ENCODE measurements around the gene ANKRD63.

Gene ANKRD63

GRCh38 chr15:40245666-40246450 lies 37.0 kb downstream of the ANKRD63 start:
- H3K9me3 ChIP-seq (ENCODE audit: control insufficient read depth in 1 of 2, low read length in 2 of 2): no peaks in the 10 kb centered on the region
- no peak overlapping the region for H3K9ac ChIP-seq (ENCODE audit: low read depth in 1 of 2, low read length in 2 of 2)
- no peaks in the 10 kb centered on the region for H3K36me3 ChIP-seq (ENCODE audit: control insufficient read depth in 1 of 2, insufficient read depth in 2 of 2, low read length in 2 of 2)
- H3K4me1 ChIP-seq (ENCODE audit: control insufficient read depth in 1 of 2, insufficient read depth in 2 of 2, low read length in 2 of 2): no peaks in the 10 kb centered on the region
- no peak overlapping the region for H3K27ac ChIP-seq (ENCODE audit: low read depth, low read length)
- no peak overlapping the region for H3K4me3 ChIP-seq (ENCODE audit: low read depth in 1 of 2, low read length in 2 of 2)
- H3K27me3 ChIP-seq (ENCODE audit: control insufficient read depth in 1 of 2, insufficient read depth in 2 of 2, low read length in 2 of 2): no peaks in the 10 kb centered on the region

- Histone ChIP-seq H3K36me3 (ENCODE audit: control insufficient read depth in 1 of 2, insufficient read depth in 2 of 2, low read length in 2 of 2) (no peaks in the 10 kb centered on the region), H3K4me3 (ENCODE audit: low read depth in 1 of 2, low read length in 2 of 2) (no peak overlapping the region), H3K4me1 (ENCODE audit: control insufficient read depth in 1 of 2, insufficient read depth in 2 of 2, low read length in 2 of 2) (no peaks in the 10 kb centered on the region), H3K9ac (ENCODE audit: low read depth in 1 of 2, low read length in 2 of 2) (no peak overlapping the region), H3K27me3 (ENCODE audit: control insufficient read depth in 1 of 2, insufficient read depth in 2 of 2, low read length in 2 of 2) (peaks cover 0 to 2% of the 10 kb centered on the region in 2 donors), H3K9me3 (ENCODE audit: control insufficient read depth in 1 of 2, low read length in 2 of 2) (no peaks in the 10 kb centered on the region), H3K27ac (ENCODE audit: low read depth, low read length) (no peak overlapping the region)
Observed at GRCh38 chr15:40244961-40245523, 37.8 kb downstream of the ANKRD63 start.

DNA sequence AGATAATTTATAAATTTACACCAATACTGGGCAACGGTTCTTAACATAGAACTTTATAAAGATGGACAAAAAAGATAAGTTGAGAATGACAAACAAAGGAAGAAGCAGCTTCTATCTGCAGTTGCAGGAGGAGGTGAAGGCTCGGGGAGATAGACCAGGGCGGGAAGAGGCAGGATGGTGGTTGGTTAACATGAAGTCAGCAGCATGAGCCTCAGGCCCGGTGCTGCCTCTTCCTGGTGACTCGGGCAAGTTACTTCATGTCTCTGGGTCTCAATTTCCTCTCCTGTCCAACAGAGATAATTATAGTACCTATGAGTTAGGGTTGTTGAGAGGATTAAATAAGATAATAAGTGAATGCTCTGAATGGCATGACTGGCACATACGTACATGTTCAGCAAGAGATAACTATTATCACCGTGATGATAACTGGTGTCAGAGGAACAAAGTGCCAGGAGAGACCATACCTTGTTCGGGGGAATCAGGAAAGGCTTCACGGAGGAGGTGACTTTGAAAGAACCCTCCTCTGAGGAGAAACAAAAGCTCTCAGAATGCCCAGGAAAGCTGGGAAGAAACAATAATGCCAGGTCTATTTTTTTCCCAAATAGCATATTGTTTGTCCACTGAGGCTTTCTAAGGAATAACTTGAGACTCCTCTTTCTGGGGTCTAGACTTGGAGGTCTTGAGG lies 39.6 kb downstream of the ANKRD63 start:
- H3K4me3 ChIP-seq (ENCODE audit: low read depth in 1 of 2, low read length in 2 of 2): no peak overlapping the region
- H3K9ac ChIP-seq (ENCODE audit: low read depth in 1 of 2, low read length in 2 of 2): no peak overlapping the region
- H3K4me1 ChIP-seq (ENCODE audit: control insufficient read depth in 1 of 2, insufficient read depth in 2 of 2, low read length in 2 of 2): peaks cover 0 to 6% of the 10 kb centered on the region in 2 donors
- H3K36me3 ChIP-seq (ENCODE audit: control insufficient read depth in 1 of 2, insufficient read depth in 2 of 2, low read length in 2 of 2): no peaks in the 10 kb centered on the region
- H3K9me3 ChIP-seq (ENCODE audit: control insufficient read depth in 1 of 2, low read length in 2 of 2): no peaks in the 10 kb centered on the region
- H3K27ac ChIP-seq (ENCODE audit: low read depth, low read length): no peak overlapping the region
- H3K27me3 ChIP-seq (ENCODE audit: control insufficient read depth in 1 of 2, insufficient read depth in 2 of 2, low read length in 2 of 2): peaks cover 4 to 11% of the 10 kb centered on the region in 2 donors

DNA sequence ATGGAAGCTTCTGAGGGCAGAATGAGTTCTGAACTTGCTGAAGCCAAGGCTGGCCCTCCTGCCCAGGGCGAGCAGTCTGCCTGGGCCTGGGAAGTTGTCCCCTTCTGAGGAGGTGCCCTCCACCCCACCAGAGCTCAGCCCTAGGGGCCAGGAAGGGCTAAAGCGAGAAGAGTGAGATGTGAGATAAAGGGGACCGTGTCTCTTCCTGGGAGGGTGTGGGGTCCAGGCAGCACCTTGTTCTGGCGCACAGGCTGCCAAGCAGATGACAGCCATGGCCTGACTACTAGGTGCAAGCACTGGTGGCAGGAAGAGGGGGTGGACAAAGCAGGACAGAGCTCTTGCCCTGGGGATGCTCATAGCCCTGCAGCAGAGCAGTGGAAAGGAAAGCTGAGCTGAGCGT lies 40.3 kb downstream of the ANKRD63 start:
- peaks cover 0 to 6% of the 10 kb centered on the region in 2 donors for H3K4me1 ChIP-seq (ENCODE audit: control insufficient read depth in 1 of 2, insufficient read depth in 2 of 2, low read length in 2 of 2)
- H3K9me3 ChIP-seq (ENCODE audit: control insufficient read depth in 1 of 2, low read length in 2 of 2): no peaks in the 10 kb centered on the region
- no peak overlapping the region for H3K9ac ChIP-seq (ENCODE audit: low read depth in 1 of 2, low read length in 2 of 2)
- H3K27me3 ChIP-seq (ENCODE audit: control insufficient read depth in 1 of 2, insufficient read depth in 2 of 2, low read length in 2 of 2): peaks cover 4 to 11% of the 10 kb centered on the region in 2 donors
- no peaks in the 10 kb centered on the region for H3K36me3 ChIP-seq (ENCODE audit: control insufficient read depth in 1 of 2, insufficient read depth in 2 of 2, low read length in 2 of 2)
- H3K27ac ChIP-seq (ENCODE audit: low read depth, low read length): no peak overlapping the region
- no peak overlapping the region for H3K4me3 ChIP-seq (ENCODE audit: low read depth in 1 of 2, low read length in 2 of 2)

GRCh38 chr15:40242213-40242599 lies 40.7 kb downstream of the ANKRD63 start:
- Histone ChIP-seq H3K27me3 (ENCODE audit: control insufficient read depth in 1 of 2, insufficient read depth in 2 of 2, low read length in 2 of 2) (peaks cover 4 to 11% of the 10 kb centered on the region in 2 donors), H3K36me3 (ENCODE audit: control insufficient read depth in 1 of 2, insufficient read depth in 2 of 2, low read length in 2 of 2) (no peaks in the 10 kb centered on the region), H3K4me1 (ENCODE audit: control insufficient read depth in 1 of 2, insufficient read depth in 2 of 2, low read length in 2 of 2) (peaks cover 0 to 6% of the 10 kb centered on the region in 2 donors), H3K4me3 (ENCODE audit: low read depth in 1 of 2, low read length in 2 of 2) (no peak overlapping the region), H3K9me3 (ENCODE audit: control insufficient read depth in 1 of 2, low read length in 2 of 2) (no peaks in the 10 kb centered on the region), H3K9ac (ENCODE audit: low read depth in 1 of 2, low read length in 2 of 2) (no peak overlapping the region), H3K27ac (ENCODE audit: low read depth, low read length) (no peak overlapping the region)

DNA sequence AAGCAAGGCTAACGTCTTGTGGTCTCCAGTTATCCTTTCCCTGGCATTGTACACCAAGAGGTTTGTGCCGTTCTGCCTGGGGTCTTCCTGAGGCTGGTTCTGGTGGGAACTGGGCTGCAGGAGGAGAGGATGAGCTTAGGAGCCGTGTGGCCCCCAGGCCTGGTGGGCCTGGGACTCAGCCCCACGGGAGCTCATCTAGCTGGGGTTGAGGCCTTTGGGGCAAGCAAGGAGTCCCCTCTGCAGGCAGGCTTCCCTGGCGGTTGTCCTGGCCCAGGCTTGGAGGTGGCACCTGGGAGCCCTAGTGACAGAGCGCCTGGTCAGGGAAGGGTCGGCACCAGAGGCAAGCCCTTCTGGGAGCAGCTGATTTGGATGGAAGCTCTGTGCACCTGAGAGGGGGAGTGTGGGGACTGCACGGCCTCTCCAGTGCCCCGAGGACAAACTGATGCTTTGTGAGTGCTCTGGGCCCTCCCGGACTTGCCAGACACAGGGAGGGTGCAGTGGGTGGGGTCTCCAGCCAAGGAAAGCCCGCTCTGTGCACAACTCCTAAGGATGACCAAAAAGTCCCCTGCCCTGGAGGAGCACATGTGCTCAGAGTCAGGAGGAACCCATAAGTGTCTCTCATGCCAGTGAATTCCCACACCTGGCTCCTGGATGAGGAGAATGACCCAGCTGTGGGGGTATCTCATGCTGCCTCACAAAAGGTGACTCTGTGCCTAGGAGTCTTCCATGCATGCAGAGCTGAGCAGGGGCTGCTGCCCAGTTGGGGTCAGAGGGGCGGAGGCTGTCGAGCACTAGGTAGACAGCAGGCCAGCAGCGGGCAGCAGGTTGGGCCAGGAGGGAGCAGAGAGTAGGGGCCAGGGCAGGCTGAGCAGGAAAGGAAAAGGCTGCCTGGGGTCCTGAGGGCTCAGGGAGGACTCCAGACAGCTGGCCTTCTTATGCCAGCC lies 41.3 kb downstream of the ANKRD63 start:
- Histone ChIP-seq H3K27ac (ENCODE audit: low read depth, low read length) (no peak overlapping the region), H3K27me3 (ENCODE audit: control insufficient read depth in 1 of 2, insufficient read depth in 2 of 2, low read length in 2 of 2) (peaks cover 4 to 11% of the 10 kb centered on the region in 2 donors), H3K9ac (ENCODE audit: low read depth in 1 of 2, low read length in 2 of 2) (no peak overlapping the region), H3K36me3 (ENCODE audit: control insufficient read depth in 1 of 2, insufficient read depth in 2 of 2, low read length in 2 of 2) (no peaks in the 10 kb centered on the region), H3K4me3 (ENCODE audit: low read depth in 1 of 2, low read length in 2 of 2) (no peak overlapping the region), H3K9me3 (ENCODE audit: control insufficient read depth in 1 of 2, low read length in 2 of 2) (no peaks in the 10 kb centered on the region), H3K4me1 (ENCODE audit: control insufficient read depth in 1 of 2, insufficient read depth in 2 of 2, low read length in 2 of 2) (peaks cover 0 to 6% of the 10 kb centered on the region in 2 donors)

DNA sequence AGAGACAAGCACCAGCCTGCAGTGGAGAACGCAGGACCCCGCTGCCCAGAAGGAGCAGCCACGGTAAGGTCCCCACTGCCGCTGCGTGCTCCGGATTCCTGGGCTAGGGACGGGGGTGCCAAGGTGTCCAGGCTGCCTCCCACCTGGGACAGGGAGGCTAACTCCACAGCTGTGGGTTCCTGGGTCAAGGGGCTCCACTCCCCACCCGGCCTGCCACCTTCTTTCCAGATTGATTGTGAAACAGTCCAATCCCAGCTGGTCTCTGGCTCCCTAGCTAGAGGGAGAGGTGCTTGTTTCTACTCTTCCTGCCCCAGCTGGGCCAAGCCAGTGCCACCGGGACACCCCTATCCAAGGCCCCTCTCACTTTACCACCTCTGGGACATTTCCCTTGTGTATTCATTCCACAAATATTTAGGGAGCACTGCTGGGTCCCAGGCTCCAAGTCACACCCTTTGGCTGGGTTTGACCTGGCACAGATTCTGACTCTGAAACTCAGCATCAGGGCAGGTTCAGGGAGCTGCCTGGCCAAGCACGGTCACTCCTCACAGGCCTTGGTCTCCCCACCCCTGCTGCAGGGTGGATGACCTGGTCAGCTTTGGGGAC lies 42.1 kb downstream of the ANKRD63 start:
- Histone ChIP-seq H3K4me1 (ENCODE audit: control insufficient read depth in 1 of 2, insufficient read depth in 2 of 2, low read length in 2 of 2) (peaks cover 0 to 6% of the 10 kb centered on the region in 2 donors), H3K9ac (ENCODE audit: low read depth in 1 of 2, low read length in 2 of 2) (no peak overlapping the region), H3K9me3 (ENCODE audit: control insufficient read depth in 1 of 2, low read length in 2 of 2) (no peaks in the 10 kb centered on the region), H3K27ac (ENCODE audit: low read depth, low read length) (no peak overlapping the region), H3K36me3 (ENCODE audit: control insufficient read depth in 1 of 2, insufficient read depth in 2 of 2, low read length in 2 of 2) (no peaks in the 10 kb centered on the region), H3K4me3 (ENCODE audit: low read depth in 1 of 2, low read length in 2 of 2) (no peak overlapping the region), H3K27me3 (ENCODE audit: control insufficient read depth in 1 of 2, insufficient read depth in 2 of 2, low read length in 2 of 2) (peaks cover 4 to 11% of the 10 kb centered on the region in 2 donors)

- Histone ChIP-seq H3K9ac (ENCODE audit: low read depth in 1 of 2, low read length in 2 of 2) (peak overlapping the region in 1 of 2 donors; percentile 2), H3K4me1 (ENCODE audit: control insufficient read depth in 1 of 2, insufficient read depth in 2 of 2, low read length in 2 of 2) (peaks cover 0 to 6% of the 10 kb centered on the region in 2 donors), H3K4me3 (ENCODE audit: low read depth in 1 of 2, low read length in 2 of 2) (no peak overlapping the region), H3K36me3 (ENCODE audit: control insufficient read depth in 1 of 2, insufficient read depth in 2 of 2, low read length in 2 of 2) (no peaks in the 10 kb centered on the region), H3K9me3 (ENCODE audit: control insufficient read depth in 1 of 2, low read length in 2 of 2) (no peaks in the 10 kb centered on the region), H3K27ac (ENCODE audit: low read depth, low read length) (peak overlapping the region; percentile 44), H3K27me3 (ENCODE audit: control insufficient read depth in 1 of 2, insufficient read depth in 2 of 2, low read length in 2 of 2) (peaks cover 4 to 11% of the 10 kb centered on the region in 2 donors)
Observed at GRCh38 chr15:40239693-40240618, 42.9 kb downstream of the ANKRD63 start.

DNA sequence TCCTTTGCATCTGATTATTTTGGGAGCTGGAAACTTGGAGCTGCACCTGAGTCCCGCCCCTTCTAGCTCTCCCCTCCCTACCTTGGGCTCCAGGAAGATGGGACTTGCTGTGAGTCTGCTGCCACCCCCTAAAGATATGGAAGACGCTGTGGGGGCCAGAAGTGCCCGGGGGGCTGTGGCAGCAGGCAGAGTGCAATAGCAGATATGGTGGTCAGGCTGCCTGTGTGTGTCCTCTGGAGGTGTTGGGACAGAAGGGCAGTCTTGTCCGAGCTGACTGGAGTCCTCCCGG lies 43.5 kb downstream of the ANKRD63 start:
- Histone ChIP-seq H3K36me3 (ENCODE audit: control insufficient read depth in 1 of 2, insufficient read depth in 2 of 2, low read length in 2 of 2) (no peaks in the 10 kb centered on the region), H3K4me3 (ENCODE audit: low read depth in 1 of 2, low read length in 2 of 2) (peak overlapping the region; percentile 43 to 45), H3K9ac (ENCODE audit: low read depth in 1 of 2, low read length in 2 of 2) (peak overlapping the region in 1 of 2 donors; percentile 2), H3K27me3 (ENCODE audit: control insufficient read depth in 1 of 2, insufficient read depth in 2 of 2, low read length in 2 of 2) (peaks cover 4 to 11% of the 10 kb centered on the region in 2 donors), H3K9me3 (ENCODE audit: control insufficient read depth in 1 of 2, low read length in 2 of 2) (no peaks in the 10 kb centered on the region), H3K4me1 (ENCODE audit: control insufficient read depth in 1 of 2, insufficient read depth in 2 of 2, low read length in 2 of 2) (peaks cover 0 to 6% of the 10 kb centered on the region in 2 donors), H3K27ac (ENCODE audit: low read depth, low read length) (peak overlapping the region; percentile 44)

Data from duodenal mucosa (tissue), 2 donors.